Upper lobe of right lung (tissue), 1 donor: ENCODE measurements around the gene B2M. TPM values are rescaled to one million over a fixed set of nuclear protein-coding genes. Genes with fewer than 3 reads are reported as not detected.
"Not testable (repeated sequence)": the region's sequence is repeated elsewhere in the genome, so short reads cannot be mapped to it uniquely, and the experiment has no call there.

Experiments used
- ATAC-seq: fragments of 200-7000 bp; cut with Tn5 transposase; one replicate; pipeline ENCODE4 v1.9.1; 2020; ENCODE audit warnings: mild to moderate bottlenecking, moderate library complexity
- DNase-seq: peaks from one replicate; pipeline ENCODE4 v3.0.0-alpha.2; 2020
- H3K27ac ChIP-seq: fragments of 200-600 bp; one replicate; pipeline ENCODE4 v1.8.0; 2022
- H3K27me3 ChIP-seq: fragments of 200-600 bp; one replicate; pipeline ENCODE4 v1.8.0; 2022; ENCODE audit warnings: mild to moderate bottlenecking
- H3K36me3 ChIP-seq: fragments of 200-600 bp; one replicate; pipeline ENCODE4 v1.8.0; 2022
- H3K4me1 ChIP-seq: fragments of 200-600 bp; one replicate; pipeline ENCODE4 v1.8.0; 2022
- H3K4me3 ChIP-seq: fragments of 200-600 bp; one replicate; pipeline ENCODE4 v1.8.0; 2022; ENCODE audit warnings: mild to moderate bottlenecking
- H3K9me3 ChIP-seq: fragments of 200-600 bp; one replicate; pipeline ENCODE4 v1.8.0; 2022
- intact Hi-C: fragments of 100-400 bp; cut with DNase I; formaldehyde crosslinking; loops from one replicate; pipeline ENCODE4 v1.11.0; 2022
- total RNA-seq: library from RNA; stranded (reverse); fragmentation: NEBNext Ultra II Directional; extraction: Animal tissue kit (Norgen Biotek cat#: 25700); gene quantifications from one replicate; pipeline ENCODE4 v1.2.1, GENCODE V29; 2021
- TF ChIP-seq, protein P1 (sequence below): fragments of 200-600 bp; IDR thresholded peaks from one replicate; pipeline ENCODE4 v1.8.0; 2022; ENCODE audit warnings: antibody characterized with exemption
- donor health status: DM: no; HTN: yes; CAD: no; lungs with severe emphysema.

Gene B2M
- total RNA-seq, 1 donor from 2014 or later, result 4,033 TPM

- TF ChIP-seq, protein P1, sequence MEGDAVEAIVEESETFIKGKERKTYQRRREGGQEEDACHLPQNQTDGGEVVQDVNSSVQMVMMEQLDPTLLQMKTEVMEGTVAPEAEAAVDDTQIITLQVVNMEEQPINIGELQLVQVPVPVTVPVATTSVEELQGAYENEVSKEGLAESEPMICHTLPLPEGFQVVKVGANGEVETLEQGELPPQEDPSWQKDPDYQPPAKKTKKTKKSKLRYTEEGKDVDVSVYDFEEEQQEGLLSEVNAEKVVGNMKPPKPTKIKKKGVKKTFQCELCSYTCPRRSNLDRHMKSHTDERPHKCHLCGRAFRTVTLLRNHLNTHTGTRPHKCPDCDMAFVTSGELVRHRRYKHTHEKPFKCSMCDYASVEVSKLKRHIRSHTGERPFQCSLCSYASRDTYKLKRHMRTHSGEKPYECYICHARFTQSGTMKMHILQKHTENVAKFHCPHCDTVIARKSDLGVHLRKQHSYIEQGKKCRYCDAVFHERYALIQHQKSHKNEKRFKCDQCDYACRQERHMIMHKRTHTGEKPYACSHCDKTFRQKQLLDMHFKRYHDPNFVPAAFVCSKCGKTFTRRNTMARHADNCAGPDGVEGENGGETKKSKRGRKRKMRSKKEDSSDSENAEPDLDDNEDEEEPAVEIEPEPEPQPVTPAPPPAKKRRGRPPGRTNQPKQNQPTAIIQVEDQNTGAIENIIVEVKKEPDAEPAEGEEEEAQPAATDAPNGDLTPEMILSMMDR, result no peak
- H3K9me3 ChIP-seq, result no peaks in the 10 kb centered on the region
- DNase-seq (no peak), ATAC-seq (no peak)
- H3K4me1 ChIP-seq, result peaks cover 44% of the 10 kb centered on the region
- no peaks in the 10 kb centered on the region for H3K27me3 ChIP-seq
- intact Hi-C loops, result loop anchor here (10.0 kb wide), 1 partner anchor 54 kb away; the partner anchor contains the start of gene SPG11
- no peak overlapping the region for H3K27ac ChIP-seq
- H3K4me3 ChIP-seq, result no peak overlapping the region
- H3K36me3 ChIP-seq, result peaks cover 63% of the 10 kb centered on the region
Observed at GRCh38 chr15:44718180-44718926, 7.0 kb downstream of the B2M start.

GRCh38 chr15:44718927-44719292 lies 7.6 kb downstream of the B2M start:
- Histone ChIP-seq H3K4me3 (no peak overlapping the region), H3K4me1 (peaks cover 42% of the 10 kb centered on the region), H3K9me3 (no peaks in the 10 kb centered on the region), H3K36me3 (peaks cover 57% of the 10 kb centered on the region), H3K27ac (no peak overlapping the region), H3K27me3 (no peaks in the 10 kb centered on the region)
- DNase-seq (no peak), ATAC-seq (no peak)
- TF ChIP-seq, protein P1, result no peak
- intact Hi-C loops, result loop anchor here (10.0 kb wide), 1 partner anchor 54 kb away; the partner anchor contains the start of gene SPG11

DNA sequence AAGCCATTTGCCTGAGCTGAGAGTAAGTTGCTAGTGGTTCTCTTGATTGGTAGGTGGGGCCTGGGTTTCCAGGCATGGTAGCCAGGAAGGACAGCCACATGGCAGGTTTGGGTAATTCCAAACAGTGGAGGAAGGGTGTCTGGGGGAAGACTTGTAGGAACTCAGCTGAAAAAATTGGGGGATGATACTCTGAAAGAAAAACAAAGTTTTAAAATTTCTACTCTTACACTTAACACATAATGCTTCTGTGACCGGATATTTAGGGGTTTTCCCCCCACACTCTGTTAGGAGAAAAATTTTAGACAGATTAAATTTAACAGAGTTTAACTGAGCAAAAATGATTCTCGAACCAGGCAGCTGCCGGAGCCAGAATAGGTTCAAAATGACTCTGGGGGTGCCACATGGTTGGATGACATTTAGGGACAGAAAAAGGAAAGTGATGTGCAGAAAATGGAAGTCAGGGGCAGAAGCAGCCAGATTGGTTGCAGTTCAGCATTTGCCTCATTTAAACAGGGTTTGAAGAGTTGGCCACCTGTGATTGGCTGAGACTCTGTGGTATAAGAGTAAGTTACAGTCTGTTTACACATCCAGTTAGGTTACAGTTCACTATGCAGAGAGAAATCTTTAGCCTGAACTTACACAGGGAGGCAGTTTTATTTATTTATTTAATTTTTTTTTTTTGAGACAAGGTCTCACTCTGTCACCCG lies 8.1 kb downstream of the B2M start:
- H3K4me3 ChIP-seq, result no peak overlapping the region
- H3K4me1 ChIP-seq, result peaks cover 39% of the 10 kb centered on the region
- no peaks in the 10 kb centered on the region for H3K27me3 ChIP-seq
- H3K27ac ChIP-seq, result no peak overlapping the region
- TF ChIP-seq, protein P1, result no peak
- intact Hi-C loops, result loop anchor here (10.0 kb wide), 1 partner anchor 55 kb away; the partner anchor contains the start of gene SPG11
- ATAC-seq (peak; percentile 37), DNase-seq (no peak)
- H3K36me3 ChIP-seq, result peaks cover 52% of the 10 kb centered on the region
- no peaks in the 10 kb centered on the region for H3K9me3 ChIP-seq

GRCh38 chr15:44720000-44720435 lies 8.7 kb downstream of the B2M start:
- not testable (repeated sequence) for H3K4me3 ChIP-seq, H3K27me3 ChIP-seq, DNase-seq, H3K9me3 ChIP-seq, H3K27ac ChIP-seq
- ATAC-seq, result peak; percentile 5
- Histone ChIP-seq H3K36me3 (peaks cover 46% of the 10 kb centered on the region), H3K4me1 (peaks cover 36% of the 10 kb centered on the region)
- intact Hi-C loops, result loop anchor here (10.0 kb wide), 1 partner anchor 55 kb away; the partner anchor contains the start of gene SPG11

GRCh38 chr15:44720460-44721176 lies 9.3 kb downstream of the B2M start:
- peaks cover 40% of the 10 kb centered on the region for H3K36me3 ChIP-seq
- H3K9me3 ChIP-seq, result no peaks in the 10 kb centered on the region
- intact Hi-C loops, result no loop called here
- H3K4me3 ChIP-seq, result no peak overlapping the region
- no peak overlapping the region for H3K27ac ChIP-seq
- ATAC-seq (no peak), DNase-seq (no peak)
- H3K4me1 ChIP-seq, result peaks cover 32% of the 10 kb centered on the region
- TF ChIP-seq, protein P1, result no peak
- no peaks in the 10 kb centered on the region for H3K27me3 ChIP-seq
